KMS-11 (cell line): Measurements from ENCODE around the gene TOMM20L.

ENCODE experiments used
- H2AFZ ChIP-seq: fragments of 200-600 bp; sonication (generic); 2 replicates; pipeline ENCODE4 v1.6.1; 2016; ENCODE audit warnings: antibody characterized with exemption, mixed run types, low read depth
- H3K27ac ChIP-seq: fragments of 200-600 bp; sonication (generic); 2 replicates; pipeline ENCODE4 v1.6.1; 2016; ENCODE audit warnings: mild to moderate bottlenecking, mixed run types
- H3K27me3 ChIP-seq: fragments of 200-600 bp; sonication (generic); 2 replicates; pipeline ENCODE4 v1.6.1; 2017; ENCODE audit warnings: mild to moderate bottlenecking, low read depth, mixed run types, moderate library complexity; ENCODE audit not compliant: insufficient read depth
- H3K36me3 ChIP-seq: fragments of 200-600 bp; sonication (generic); 2 replicates; pipeline ENCODE4 v1.6.1; 2017; ENCODE audit warnings: mild to moderate bottlenecking, mixed run types; ENCODE audit not compliant: insufficient read depth
- H3K4me1 ChIP-seq: fragments of 200-600 bp; sonication (generic); 2 replicates; pipeline ENCODE4 v1.6.1; 2016; ENCODE audit warnings: mild to moderate bottlenecking, low read depth, mixed run types; ENCODE audit not compliant: poor library complexity, severe bottlenecking
- H3K4me2 ChIP-seq: fragments of 200-600 bp; sonication (generic); 2 replicates; pipeline ENCODE4 v1.7.0; 2016; ENCODE audit warnings: mild to moderate bottlenecking, mixed run types
- H3K4me3 ChIP-seq: fragments of 200-600 bp; sonication (generic); IDR thresholded peaks from 2 replicates; pipeline ENCODE4 v1.6.1; 2017; ENCODE audit warnings: low read depth, low read length, mixed read lengths; ENCODE audit not compliant: insufficient read depth
- H3K79me2 ChIP-seq: fragments of 200-600 bp; sonication (generic); 2 replicates; pipeline ENCODE4 v1.6.1; 2016; ENCODE audit warnings: low read depth, mixed run types; ENCODE audit not compliant: insufficient read depth
- H3K9ac ChIP-seq: fragments of 200-600 bp; sonication (generic); 2 replicates; pipeline ENCODE4 v1.6.1; 2016; ENCODE audit warnings: mild to moderate bottlenecking, mixed run types
- H4K20me1 ChIP-seq: fragments of 200-600 bp; sonication (generic); 2 replicates; pipeline ENCODE4 v1.6.1; 2016; ENCODE audit warnings: mild to moderate bottlenecking, mixed run types; ENCODE audit not compliant: insufficient read depth
- TF ChIP-seq, protein P1 (sequence below): fragments of 200-600 bp; sonication (generic); conservative IDR thresholded peaks from 2 replicates; pipeline ENCODE4 v1.6.1; 2017; ENCODE audit warnings: low read depth, mild to moderate bottlenecking, antibody characterized with exemption, low read length, moderate library complexity, mixed read lengths

TOMM20L gene

GRCh38 chr14:58398895-58399294 lies 3.2 kb downstream of the TOMM20L start:
- Histone ChIP-seq H3K9ac (no peak overlapping the region), H3K4me3 (no peak overlapping the region), H4K20me1 (no peaks in the 10 kb centered on the region), H3K27ac (no peak overlapping the region), H3K36me3 (no peaks in the 10 kb centered on the region), H3K4me2 (no peak overlapping the region), H2AFZ (no peak overlapping the region), H3K79me2 (no peaks in the 10 kb centered on the region), H3K4me1 (peaks cover 6% of the 10 kb centered on the region), H3K27me3 (no peaks in the 10 kb centered on the region)
- TF ChIP-seq, protein P1, sequence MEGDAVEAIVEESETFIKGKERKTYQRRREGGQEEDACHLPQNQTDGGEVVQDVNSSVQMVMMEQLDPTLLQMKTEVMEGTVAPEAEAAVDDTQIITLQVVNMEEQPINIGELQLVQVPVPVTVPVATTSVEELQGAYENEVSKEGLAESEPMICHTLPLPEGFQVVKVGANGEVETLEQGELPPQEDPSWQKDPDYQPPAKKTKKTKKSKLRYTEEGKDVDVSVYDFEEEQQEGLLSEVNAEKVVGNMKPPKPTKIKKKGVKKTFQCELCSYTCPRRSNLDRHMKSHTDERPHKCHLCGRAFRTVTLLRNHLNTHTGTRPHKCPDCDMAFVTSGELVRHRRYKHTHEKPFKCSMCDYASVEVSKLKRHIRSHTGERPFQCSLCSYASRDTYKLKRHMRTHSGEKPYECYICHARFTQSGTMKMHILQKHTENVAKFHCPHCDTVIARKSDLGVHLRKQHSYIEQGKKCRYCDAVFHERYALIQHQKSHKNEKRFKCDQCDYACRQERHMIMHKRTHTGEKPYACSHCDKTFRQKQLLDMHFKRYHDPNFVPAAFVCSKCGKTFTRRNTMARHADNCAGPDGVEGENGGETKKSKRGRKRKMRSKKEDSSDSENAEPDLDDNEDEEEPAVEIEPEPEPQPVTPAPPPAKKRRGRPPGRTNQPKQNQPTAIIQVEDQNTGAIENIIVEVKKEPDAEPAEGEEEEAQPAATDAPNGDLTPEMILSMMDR, result no peak

GRCh38 chr14:58401587-58401986 lies 5.9 kb downstream of the TOMM20L start:
- no peak overlapping the region for H3K4me2 ChIP-seq
- no peaks in the 10 kb centered on the region for H4K20me1 ChIP-seq
- no peaks in the 10 kb centered on the region for H3K79me2 ChIP-seq
- H3K36me3 ChIP-seq, result no peaks in the 10 kb centered on the region
- H3K27me3 ChIP-seq, result no peaks in the 10 kb centered on the region
- no peak overlapping the region for H3K4me3 ChIP-seq
- no peak overlapping the region for H3K27ac ChIP-seq
- H3K4me1 ChIP-seq, result no peaks in the 10 kb centered on the region
- no peak overlapping the region for H3K9ac ChIP-seq
- no peak overlapping the region for H2AFZ ChIP-seq
- TF ChIP-seq, protein P1, result no peak

DNA sequence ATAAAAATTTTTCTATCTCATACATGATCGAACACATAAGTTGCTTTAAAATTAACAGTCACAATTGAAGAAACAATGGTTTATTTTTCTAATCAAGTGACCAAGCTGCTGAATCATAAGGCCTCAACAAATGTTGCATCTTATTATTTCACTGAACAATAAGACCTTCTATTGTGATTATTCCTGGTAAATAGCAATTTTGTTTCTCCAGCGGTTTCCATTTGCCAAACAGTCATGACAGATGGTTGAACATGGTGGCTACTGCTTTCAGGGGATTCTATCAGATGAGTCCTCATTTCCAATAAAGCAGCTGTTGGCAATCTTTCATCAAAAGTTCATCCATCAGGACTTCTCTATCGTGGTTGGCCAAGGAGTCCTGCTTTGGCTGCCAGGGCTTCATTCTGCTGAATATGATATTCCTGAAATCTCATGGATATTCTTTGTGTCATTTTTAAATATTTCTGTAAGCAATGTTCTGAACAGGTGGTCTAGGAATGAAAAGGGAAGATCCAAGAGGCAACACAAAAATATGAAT lies 13.0 kb downstream of the TOMM20L start:
- H3K36me3 ChIP-seq, result no peaks in the 10 kb centered on the region
- H3K4me1 ChIP-seq, result no peaks in the 10 kb centered on the region
- H3K79me2 ChIP-seq, result no peaks in the 10 kb centered on the region
- TF ChIP-seq, protein P1, result no peak
- H2AFZ ChIP-seq, result no peak overlapping the region
- no peaks in the 10 kb centered on the region for H3K27me3 ChIP-seq
- H3K4me3 ChIP-seq, result no peak overlapping the region
- no peak overlapping the region for H3K4me2 ChIP-seq
- no peak overlapping the region for H3K27ac ChIP-seq
- H3K9ac ChIP-seq, result no peak overlapping the region
- no peaks in the 10 kb centered on the region for H4K20me1 ChIP-seq

DNA sequence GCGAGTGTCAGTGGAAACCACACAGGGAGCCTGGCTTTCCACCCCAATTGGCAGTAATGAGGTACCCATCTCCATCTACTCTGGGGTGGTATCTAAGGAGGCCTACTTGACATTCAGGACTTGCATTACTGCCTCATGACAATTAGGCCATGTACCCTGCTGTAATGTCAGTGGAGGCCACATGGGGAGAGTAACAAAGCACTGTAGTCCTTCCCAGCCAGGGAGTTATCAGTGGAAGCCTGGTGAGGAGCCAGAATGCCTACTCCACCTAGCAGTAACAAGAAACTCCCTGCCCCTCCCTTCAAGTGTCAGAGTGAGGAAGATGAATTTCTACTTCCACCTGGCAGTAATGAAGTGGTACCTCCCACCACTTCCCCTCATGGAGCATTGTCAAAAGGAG lies 19.1 kb downstream of the TOMM20L start:
- TF ChIP-seq, protein P1, result no peak
- no peaks in the 10 kb centered on the region for H3K27me3 ChIP-seq
- H3K27ac ChIP-seq, result no peak overlapping the region
- H3K4me1 ChIP-seq, result no peaks in the 10 kb centered on the region
- H2AFZ ChIP-seq, result no peak overlapping the region
- H3K4me2 ChIP-seq, result no peak overlapping the region
- H3K4me3 ChIP-seq, result no peak overlapping the region
- no peaks in the 10 kb centered on the region for H3K36me3 ChIP-seq
- H3K9ac ChIP-seq, result no peak overlapping the region
- no peaks in the 10 kb centered on the region for H4K20me1 ChIP-seq
- H3K79me2 ChIP-seq, result no peaks in the 10 kb centered on the region
